ENCODE measurements around the gene DDX6. TPM values are rescaled to one million over a fixed set of nuclear protein-coding genes. Genes with fewer than 3 reads are reported as not detected.

DDX6 gene
- total RNA-seq, 1 experiment from 2014 or later: 151 TPM

GRCh38 chr11:118742304-118742703 is 48.7 kb downstream of the DDX6 start:
- Mint-ChIP-seq H3K36me3 (peaks cover 26% of the 10 kb centered on the region), H3K27ac (peak overlapping the region; percentile 67), H3K27me3 (ENCODE audit: low read depth) (no peaks in the 10 kb centered on the region), H3K4me1 (peaks cover 44% of the 10 kb centered on the region), H3K9me3 (peaks cover 11% of the 10 kb centered on the region), H3K4me3 (no peak overlapping the region)
- TF ChIP-seq ZNF121 (CRISPR knock-in tag; IDR thresholded peaks at IDR 0.05) (no peak), CBFB (CRISPR knock-in tag; IDR thresholded peaks at IDR 0.05; ENCODE audit: low read depth) (no peak), GRHL2 (CRISPR knock-in tag; IDR thresholded peaks at IDR 0.05; ENCODE audit: insufficient replicate concordance, severe bottlenecking) (no peak)
- TF ChIP-seq, protein P1, sequence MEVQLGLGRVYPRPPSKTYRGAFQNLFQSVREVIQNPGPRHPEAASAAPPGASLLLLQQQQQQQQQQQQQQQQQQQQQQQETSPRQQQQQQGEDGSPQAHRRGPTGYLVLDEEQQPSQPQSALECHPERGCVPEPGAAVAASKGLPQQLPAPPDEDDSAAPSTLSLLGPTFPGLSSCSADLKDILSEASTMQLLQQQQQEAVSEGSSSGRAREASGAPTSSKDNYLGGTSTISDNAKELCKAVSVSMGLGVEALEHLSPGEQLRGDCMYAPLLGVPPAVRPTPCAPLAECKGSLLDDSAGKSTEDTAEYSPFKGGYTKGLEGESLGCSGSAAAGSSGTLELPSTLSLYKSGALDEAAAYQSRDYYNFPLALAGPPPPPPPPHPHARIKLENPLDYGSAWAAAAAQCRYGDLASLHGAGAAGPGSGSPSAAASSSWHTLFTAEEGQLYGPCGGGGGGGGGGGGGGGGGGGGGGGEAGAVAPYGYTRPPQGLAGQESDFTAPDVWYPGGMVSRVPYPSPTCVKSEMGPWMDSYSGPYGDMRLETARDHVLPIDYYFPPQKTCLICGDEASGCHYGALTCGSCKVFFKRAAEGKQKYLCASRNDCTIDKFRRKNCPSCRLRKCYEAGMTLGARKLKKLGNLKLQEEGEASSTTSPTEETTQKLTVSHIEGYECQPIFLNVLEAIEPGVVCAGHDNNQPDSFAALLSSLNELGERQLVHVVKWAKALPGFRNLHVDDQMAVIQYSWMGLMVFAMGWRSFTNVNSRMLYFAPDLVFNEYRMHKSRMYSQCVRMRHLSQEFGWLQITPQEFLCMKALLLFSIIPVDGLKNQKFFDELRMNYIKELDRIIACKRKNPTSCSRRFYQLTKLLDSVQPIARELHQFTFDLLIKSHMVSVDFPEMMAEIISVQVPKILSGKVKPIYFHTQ (CRISPR knock-in tag; IDR thresholded peaks at IDR 0.05): no peak
- TF ChIP-seq, protein P2, sequence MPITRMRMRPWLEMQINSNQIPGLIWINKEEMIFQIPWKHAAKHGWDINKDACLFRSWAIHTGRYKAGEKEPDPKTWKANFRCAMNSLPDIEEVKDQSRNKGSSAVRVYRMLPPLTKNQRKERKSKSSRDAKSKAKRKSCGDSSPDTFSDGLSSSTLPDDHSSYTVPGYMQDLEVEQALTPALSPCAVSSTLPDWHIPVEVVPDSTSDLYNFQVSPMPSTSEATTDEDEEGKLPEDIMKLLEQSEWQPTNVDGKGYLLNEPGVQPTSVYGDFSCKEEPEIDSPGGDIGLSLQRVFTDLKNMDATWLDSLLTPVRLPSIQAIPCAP (CRISPR knock-in tag; IDR thresholded peaks at IDR 0.05): no peak
- ChIA-PET CTCF (interaction anchor here (0.6 to 4.0 kb wide), 4 partner anchors 37 to 314 kb away, joined by 3 to 43 read pairs (median 6); no protein-coding TSS in a partner anchor), POLR2A (interaction anchor here (0.6 kb wide), 2 partner anchors 17 to 312 kb away, joined by 3 read pairs; no protein-coding TSS in a partner anchor)
- no peak for DNase-seq (ENCODE audit: low spot score)
- no peak for ATAC-seq

GRCh38 chr11:118740892-118741291 is 50.1 kb downstream of the DDX6 start:
- DNase-seq (ENCODE audit: low spot score): no peak
- CTCF ChIA-PET: interaction anchor here (1.4 to 4.0 kb wide), 2 partner anchors 51 to 83 kb away, joined by 3 to 43 read pairs; no protein-coding TSS in a partner anchor
- Mint-ChIP-seq H3K4me3 (no peak overlapping the region), H3K9me3 (peaks cover 11% of the 10 kb centered on the region), H3K4me1 (peaks cover 36% of the 10 kb centered on the region), H3K27ac (peak overlapping the region; percentile 39; the same call in 1 of the 2 replicates), H3K27me3 (ENCODE audit: low read depth) (no peaks in the 10 kb centered on the region), H3K36me3 (peaks cover 27% of the 10 kb centered on the region)
- no peak for ATAC-seq
- POLR2A ChIA-PET: no interaction called here
- no peak for TF ChIP-seq NFE2L1 (CRISPR knock-in tag; IDR thresholded peaks at IDR 0.05)
- TF ChIP-seq, protein P3, sequence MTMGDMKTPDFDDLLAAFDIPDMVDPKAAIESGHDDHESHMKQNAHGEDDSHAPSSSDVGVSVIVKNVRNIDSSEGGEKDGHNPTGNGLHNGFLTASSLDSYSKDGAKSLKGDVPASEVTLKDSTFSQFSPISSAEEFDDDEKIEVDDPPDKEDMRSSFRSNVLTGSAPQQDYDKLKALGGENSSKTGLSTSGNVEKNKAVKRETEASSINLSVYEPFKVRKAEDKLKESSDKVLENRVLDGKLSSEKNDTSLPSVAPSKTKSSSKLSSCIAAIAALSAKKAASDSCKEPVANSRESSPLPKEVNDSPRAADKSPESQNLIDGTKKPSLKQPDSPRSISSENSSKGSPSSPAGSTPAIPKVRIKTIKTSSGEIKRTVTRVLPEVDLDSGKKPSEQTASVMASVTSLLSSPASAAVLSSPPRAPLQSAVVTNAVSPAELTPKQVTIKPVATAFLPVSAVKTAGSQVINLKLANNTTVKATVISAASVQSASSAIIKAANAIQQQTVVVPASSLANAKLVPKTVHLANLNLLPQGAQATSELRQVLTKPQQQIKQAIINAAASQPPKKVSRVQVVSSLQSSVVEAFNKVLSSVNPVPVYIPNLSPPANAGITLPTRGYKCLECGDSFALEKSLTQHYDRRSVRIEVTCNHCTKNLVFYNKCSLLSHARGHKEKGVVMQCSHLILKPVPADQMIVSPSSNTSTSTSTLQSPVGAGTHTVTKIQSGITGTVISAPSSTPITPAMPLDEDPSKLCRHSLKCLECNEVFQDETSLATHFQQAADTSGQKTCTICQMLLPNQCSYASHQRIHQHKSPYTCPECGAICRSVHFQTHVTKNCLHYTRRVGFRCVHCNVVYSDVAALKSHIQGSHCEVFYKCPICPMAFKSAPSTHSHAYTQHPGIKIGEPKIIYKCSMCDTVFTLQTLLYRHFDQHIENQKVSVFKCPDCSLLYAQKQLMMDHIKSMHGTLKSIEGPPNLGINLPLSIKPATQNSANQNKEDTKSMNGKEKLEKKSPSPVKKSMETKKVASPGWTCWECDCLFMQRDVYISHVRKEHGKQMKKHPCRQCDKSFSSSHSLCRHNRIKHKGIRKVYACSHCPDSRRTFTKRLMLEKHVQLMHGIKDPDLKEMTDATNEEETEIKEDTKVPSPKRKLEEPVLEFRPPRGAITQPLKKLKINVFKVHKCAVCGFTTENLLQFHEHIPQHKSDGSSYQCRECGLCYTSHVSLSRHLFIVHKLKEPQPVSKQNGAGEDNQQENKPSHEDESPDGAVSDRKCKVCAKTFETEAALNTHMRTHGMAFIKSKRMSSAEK (CRISPR knock-in tag; IDR thresholded peaks at IDR 0.05; ENCODE audit: borderline replicate concordance): no peak
- no peak for TF ChIP-seq ELF4 (CRISPR knock-in tag; IDR thresholded peaks at IDR 0.05; ENCODE audit: low read depth)
- no peak for TF ChIP-seq ZNF219 (CRISPR knock-in tag; IDR thresholded peaks at IDR 0.05; ENCODE audit: borderline replicate concordance)
- TF ChIP-seq, protein P4, sequence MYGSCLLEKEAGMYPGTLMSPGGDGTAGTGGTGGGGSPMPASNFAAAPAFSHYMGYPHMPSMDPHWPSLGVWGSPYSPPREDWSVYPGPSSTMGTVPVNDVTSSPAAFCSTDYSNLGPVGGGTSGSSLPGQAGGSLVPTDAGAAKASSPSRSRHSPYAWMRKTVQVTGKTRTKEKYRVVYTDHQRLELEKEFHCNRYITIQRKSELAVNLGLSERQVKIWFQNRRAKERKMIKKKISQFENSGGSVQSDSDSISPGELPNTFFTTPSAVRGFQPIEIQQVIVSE (CRISPR knock-in tag; IDR thresholded peaks at IDR 0.05; ENCODE audit: borderline replicate concordance): no peak
- TF ChIP-seq, protein P5, sequence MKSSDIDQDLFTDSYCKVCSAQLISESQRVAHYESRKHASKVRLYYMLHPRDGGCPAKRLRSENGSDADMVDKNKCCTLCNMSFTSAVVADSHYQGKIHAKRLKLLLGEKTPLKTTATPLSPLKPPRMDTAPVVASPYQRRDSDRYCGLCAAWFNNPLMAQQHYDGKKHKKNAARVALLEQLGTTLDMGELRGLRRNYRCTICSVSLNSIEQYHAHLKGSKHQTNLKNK (CRISPR knock-in tag; IDR thresholded peaks at IDR 0.05): no peak
- no peak for TF ChIP-seq MXD4 (CRISPR knock-in tag; IDR thresholded peaks at IDR 0.05; ENCODE audit: borderline replicate concordance)
- TF ChIP-seq, protein P2 (CRISPR knock-in tag; IDR thresholded peaks at IDR 0.05): no peak
- no peak for TF ChIP-seq MYBL2 (CRISPR knock-in tag; IDR thresholded peaks at IDR 0.05)
- TF ChIP-seq, protein P6, sequence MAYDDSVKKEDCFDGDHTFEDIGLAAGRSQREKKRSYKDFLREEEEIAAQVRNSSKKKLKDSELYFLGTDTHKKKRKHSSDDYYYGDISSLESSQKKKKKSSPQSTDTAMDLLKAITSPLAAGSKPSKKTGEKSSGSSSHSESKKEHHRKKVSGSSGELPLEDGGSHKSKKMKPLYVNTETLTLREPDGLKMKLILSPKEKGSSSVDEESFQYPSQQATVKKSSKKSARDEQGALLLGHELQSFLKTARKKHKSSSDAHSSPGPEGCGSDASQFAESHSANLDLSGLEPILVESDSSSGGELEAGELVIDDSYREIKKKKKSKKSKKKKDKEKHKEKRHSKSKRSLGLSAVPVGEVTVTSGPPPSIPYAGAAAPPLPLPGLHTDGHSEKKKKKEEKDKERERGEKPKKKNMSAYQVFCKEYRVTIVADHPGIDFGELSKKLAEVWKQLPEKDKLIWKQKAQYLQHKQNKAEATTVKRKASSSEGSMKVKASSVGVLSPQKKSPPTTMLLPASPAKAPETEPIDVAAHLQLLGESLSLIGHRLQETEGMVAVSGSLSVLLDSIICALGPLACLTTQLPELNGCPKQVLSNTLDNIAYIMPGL (CRISPR knock-in tag; IDR thresholded peaks at IDR 0.05): no peak
- no peak for TF ChIP-seq ERG (CRISPR knock-in tag; IDR thresholded peaks at IDR 0.05)
- no peak for TF ChIP-seq JUN (CRISPR knock-in tag; IDR thresholded peaks at IDR 0.05)
- TF ChIP-seq NR2C2 (CRISPR knock-in tag; IDR thresholded peaks at IDR 0.05): no peak
